Upper lobe of right lung (tissue), 1 donor: ENCODE measurements around the gene S100A7A. TPM values are rescaled to one million over a fixed set of nuclear protein-coding genes. Genes with fewer than 3 reads are reported as not detected.

Source experiments
- ATAC-seq: fragments of 200-7000 bp; cut with Tn5 transposase; one replicate; pipeline ENCODE4 v1.9.1; 2020; ENCODE audit warnings: mild to moderate bottlenecking, moderate library complexity
- DNase-seq: peaks from one replicate; pipeline ENCODE4 v3.0.0-alpha.2; 2020
- H3K27ac ChIP-seq: fragments of 200-600 bp; one replicate; pipeline ENCODE4 v1.8.0; 2022
- H3K27me3 ChIP-seq: fragments of 200-600 bp; one replicate; pipeline ENCODE4 v1.8.0; 2022; ENCODE audit warnings: mild to moderate bottlenecking
- H3K36me3 ChIP-seq: fragments of 200-600 bp; one replicate; pipeline ENCODE4 v1.8.0; 2022
- H3K4me1 ChIP-seq: fragments of 200-600 bp; one replicate; pipeline ENCODE4 v1.8.0; 2022
- H3K4me3 ChIP-seq: fragments of 200-600 bp; one replicate; pipeline ENCODE4 v1.8.0; 2022; ENCODE audit warnings: mild to moderate bottlenecking
- H3K9me3 ChIP-seq: fragments of 200-600 bp; one replicate; pipeline ENCODE4 v1.8.0; 2022
- CTCF ChIP-seq: fragments of 200-600 bp; IDR thresholded peaks from one replicate; pipeline ENCODE4 v1.8.0; 2022; ENCODE audit warnings: antibody characterized with exemption
- intact Hi-C: fragments of 100-400 bp; cut with DNase I; formaldehyde crosslinking; loops from one replicate; pipeline ENCODE4 v1.11.0; 2022
- total RNA-seq: library from RNA; stranded (reverse); fragmentation: NEBNext Ultra II Directional; extraction: Animal tissue kit (Norgen Biotek cat#: 25700); gene quantifications from one replicate; pipeline ENCODE4 v1.2.1, GENCODE V29; 2021
- donor health status: DM: no; HTN: yes; CAD: no; lungs with severe emphysema.

Gene S100A7A
- total RNA-seq, 1 donor from 2014 or later = not detected

GRCh38 chr1:153437236-153437635, 20.9 kb downstream of the S100A7A start:
- Histone ChIP-seq H3K4me3 (no peak overlapping the region), H3K27me3 (peaks cover 4% of the 10 kb centered on the region), H3K36me3 (no peaks in the 10 kb centered on the region), H3K4me1 (no peaks in the 10 kb centered on the region), H3K9me3 (no peaks in the 10 kb centered on the region), H3K27ac (no peak overlapping the region)
- DNase-seq (no peak), ATAC-seq (no peak)
- TF ChIP-seq CTCF = no peak
- intact Hi-C loops = no loop called here

GRCh38 chr1:153438599-153438998, 22.3 kb downstream of the S100A7A start:
- Histone ChIP-seq H3K36me3 (no peaks in the 10 kb centered on the region), H3K27me3 (peaks cover 9% of the 10 kb centered on the region), H3K27ac (no peak overlapping the region), H3K4me3 (no peak overlapping the region), H3K9me3 (no peaks in the 10 kb centered on the region), H3K4me1 (no peaks in the 10 kb centered on the region)
- no peak for TF ChIP-seq CTCF
- intact Hi-C loops = no loop called here
- ATAC-seq = no peak
- DNase-seq = no peak

GRCh38 chr1:153439273-153439672, 23.0 kb downstream of the S100A7A start:
- no peak for ATAC-seq
- no peak overlapping the region for H3K4me3 ChIP-seq
- no peaks in the 10 kb centered on the region for H3K9me3 ChIP-seq

GRCh38 chr1:153441238-153441755, 25.0 kb downstream of the S100A7A start:
- ATAC-seq (no peak), DNase-seq (no peak)
- Histone ChIP-seq H3K4me1 (no peaks in the 10 kb centered on the region), H3K27me3 (peaks cover 17% of the 10 kb centered on the region), H3K27ac (no peak overlapping the region), H3K4me3 (no peak overlapping the region), H3K9me3 (no peaks in the 10 kb centered on the region), H3K36me3 (no peaks in the 10 kb centered on the region)
- intact Hi-C loops = no loop called here
- no peak for TF ChIP-seq CTCF

More at GRCh38 chr1:153439273-153439672, 23.0 kb downstream of the S100A7A start:
- TF ChIP-seq CTCF = no peak
- H3K27me3 ChIP-seq = peaks cover 16% of the 10 kb centered on the region
- intact Hi-C loops = no loop called here
- H3K36me3 ChIP-seq = no peaks in the 10 kb centered on the region
- no peaks in the 10 kb centered on the region for H3K4me1 ChIP-seq
- H3K27ac ChIP-seq = no peak overlapping the region
- DNase-seq = no peak

GRCh38 chr1:153443486-153443885, 27.2 kb downstream of the S100A7A start:
- DNase-seq = no peak
- intact Hi-C loops = no loop called here
- Histone ChIP-seq H3K27ac (no peak overlapping the region), H3K36me3 (no peaks in the 10 kb centered on the region), H3K27me3 (peaks cover 17% of the 10 kb centered on the region), H3K4me3 (no peak overlapping the region), H3K9me3 (no peaks in the 10 kb centered on the region), H3K4me1 (no peaks in the 10 kb centered on the region)
- no peak for TF ChIP-seq CTCF
- ATAC-seq = no peak

- H3K36me3 ChIP-seq = no peaks in the 10 kb centered on the region
- no peak overlapping the region for H3K4me3 ChIP-seq
- intact Hi-C loops = no loop called here
- no peaks in the 10 kb centered on the region for H3K9me3 ChIP-seq
- DNase-seq = no peak
- peaks cover 17% of the 10 kb centered on the region for H3K27me3 ChIP-seq
- no peak overlapping the region for H3K27ac ChIP-seq
- no peaks in the 10 kb centered on the region for H3K4me1 ChIP-seq
- TF ChIP-seq CTCF = no peak
- no peak for ATAC-seq
Observed at GRCh38 chr1:153444078-153444477, 27.8 kb downstream of the S100A7A start.
